GM12878 (cell line): ENCODE measurements around the gene ZNF689. TPM values are rescaled to one million over a fixed set of nuclear protein-coding genes. Genes with fewer than 3 reads are reported as not detected.

ENCODE experiments used
- BCL11A ChIP-seq: IDR thresholded peaks from 2 replicates; pipeline ENCODE4 v1.6.1; 2011; ENCODE audit warnings: low read depth, low read length
- BHLHE40 ChIP-seq, 2 experiments: fragments of 450-650 bp in 1 of 2; IDR thresholded peaks; 2 replicates each; pipeline ENCODE4 v1.6.1; 2011 to 2017; ENCODE audit warnings: low read depth in 2 of 2, borderline replicate concordance in 1 of 2, improper control_type of control experiment in 1 of 2, low read length in 1 of 2, mild to moderate bottlenecking in 1 of 2
- GATAD2B ChIP-seq: fragments of 450-650 bp; conservative IDR thresholded peaks from 2 replicates; pipeline ENCODE4 v1.6.1; 2017; ENCODE audit warnings: low read depth, mild to moderate bottlenecking, moderate library complexity
- HDAC2 ChIP-seq: fragments of 200-600 bp; sonication (generic); IDR thresholded peaks from 2 replicates; pipeline ENCODE4 v1.6.1; 2017
- IKZF2 ChIP-seq, 2 experiments: fragments of 450-650 bp; IDR thresholded peaks; 2 replicates each; pipeline ENCODE4 v1.6.1; 2017; ENCODE audit warnings: mild to moderate bottlenecking in 2 of 2, moderate library complexity in 2 of 2
- MTA2 ChIP-seq: fragments of 450-650 bp; IDR thresholded peaks from 2 replicates; pipeline ENCODE4 v1.6.1; 2016; ENCODE audit warnings: low read depth, mild to moderate bottlenecking, moderate library complexity
- NFXL1 ChIP-seq: fragments of 450-650 bp; IDR thresholded peaks from 2 replicates; pipeline ENCODE4 v1.6.1; 2017; ENCODE audit warnings: antibody characterized with exemption, mild to moderate bottlenecking, borderline replicate concordance
- RBBP5 ChIP-seq: fragments of 200-600 bp; sonication (generic); conservative IDR thresholded peaks from 2 replicates; pipeline ENCODE4 v1.6.1; 2016
- RCOR1 ChIP-seq: conservative IDR thresholded peaks from 2 replicates; pipeline ENCODE4 v1.6.1; 2012; ENCODE audit warnings: low read depth, low read length, improper control_type of control experiment
- SREBF2 ChIP-seq: IDR thresholded peaks from 2 replicates; pipeline ENCODE4 v1.6.1; 2012; ENCODE audit warnings: mild to moderate bottlenecking, low read length
- SUZ12 ChIP-seq: fragments of 200-600 bp; sonication (generic); IDR thresholded peaks from one replicate; pipeline ENCODE4 v1.6.1; 2018; ENCODE audit warnings: antibody characterized with exemption, mild to moderate bottlenecking; ENCODE audit not compliant: unreplicated experiment
- TAF1 ChIP-seq: IDR thresholded peaks from 2 replicates; pipeline ENCODE4 v1.6.1; 2011; ENCODE audit warnings: mild to moderate bottlenecking, low read depth, low read length, borderline replicate concordance
- TBL1XR1 ChIP-seq: IDR thresholded peaks from 2 replicates; pipeline ENCODE4 v1.6.1; 2012; ENCODE audit warnings: low read depth, low read length, improper control_type of control experiment
- ZBED1 ChIP-seq: IDR thresholded peaks from 2 replicates; pipeline ENCODE4 v1.6.1; 2016; ENCODE audit warnings: borderline replicate concordance
- ZNF217 ChIP-seq: fragments of 450-650 bp; IDR thresholded peaks from 2 replicates; pipeline ENCODE4 v1.6.1; 2017; ENCODE audit warnings: antibody characterized with exemption, mild to moderate bottlenecking
- ZZZ3 ChIP-seq: IDR thresholded peaks from 2 replicates; pipeline ENCODE4 v1.6.1; 2011; ENCODE audit warnings: low read depth; ENCODE audit not compliant: control insufficient read depth, insufficient read length
- polyA plus RNA-seq, 11 experiments: library from polyadenylated mRNA; depleted of rRNA in 4 of 11; unstranded in 6 of 11; stranded (reverse) in 5 of 11; fragments of >200 nt; fragmentation: Nextera tagmentation in 4 of 11; fragmentation: Illumina TruSeq in 1 of 11; extraction: Ambion mirVana in 4 of 11; extraction: Trizol in 1 of 11; gene quantifications; 1 replicate in 1 of 11; 2 replicates in 10 of 11; pipeline versions ENCODE4 v1.2.1 to v1.2.3, GENCODE V29; 2011 to 2016; ENCODE audit warnings: inconsistent platforms in 2 of 11, missing spikeins in 2 of 11, low read depth in 1 of 11
- total RNA-seq, 4 experiments: library from RNA; depleted of rRNA in 3 of 4; stranded (reverse); fragments of >200 nt in 3 of 4; fragmentation: Illumina TruSeq in 1 of 4; extraction: Trizol in 1 of 4; gene quantifications; 2 replicates each; pipeline versions ENCODE4 v1.2.1 to v1.2.3, GENCODE V29; 2013 to 2021
- TF ChIP-seq, protein P1 (sequence below): fragments of 450-650 bp; IDR thresholded peaks from 2 replicates; pipeline ENCODE4 v1.6.1; 2016; ENCODE audit warnings: mild to moderate bottlenecking, moderate library complexity, borderline replicate concordance
- TF ChIP-seq, protein P2 (sequence below): fragments of 450-650 bp; IDR thresholded peaks from 2 replicates; pipeline ENCODE4 v1.6.1; 2016; ENCODE audit warnings: mild to moderate bottlenecking
- TF ChIP-seq, protein P3 (sequence below): fragments of 450-650 bp; IDR thresholded peaks from 2 replicates; pipeline ENCODE4 v1.6.1; 2014; ENCODE audit warnings: mild to moderate bottlenecking
- TF ChIP-seq, protein P4 (sequence below): IDR thresholded peaks from 2 replicates; pipeline ENCODE4 v1.6.1; 2012; ENCODE audit warnings: low read length, inconsistent platforms
- TF ChIP-seq, protein P5 (sequence below): fragments of 150-350 bp; IDR thresholded peaks from 2 replicates; pipeline ENCODE4 v1.6.1; 2014; ENCODE audit warnings: mild to moderate bottlenecking, low read depth, low read length

The ZNF689 gene
- total and polyA plus RNA-seq, 10 of the 15 experiments (the other 5 are each of a cell fraction or from before 2014, with no cell fraction given), result 4.7 to 13.2 (median 8.5) TPM

DNA sequence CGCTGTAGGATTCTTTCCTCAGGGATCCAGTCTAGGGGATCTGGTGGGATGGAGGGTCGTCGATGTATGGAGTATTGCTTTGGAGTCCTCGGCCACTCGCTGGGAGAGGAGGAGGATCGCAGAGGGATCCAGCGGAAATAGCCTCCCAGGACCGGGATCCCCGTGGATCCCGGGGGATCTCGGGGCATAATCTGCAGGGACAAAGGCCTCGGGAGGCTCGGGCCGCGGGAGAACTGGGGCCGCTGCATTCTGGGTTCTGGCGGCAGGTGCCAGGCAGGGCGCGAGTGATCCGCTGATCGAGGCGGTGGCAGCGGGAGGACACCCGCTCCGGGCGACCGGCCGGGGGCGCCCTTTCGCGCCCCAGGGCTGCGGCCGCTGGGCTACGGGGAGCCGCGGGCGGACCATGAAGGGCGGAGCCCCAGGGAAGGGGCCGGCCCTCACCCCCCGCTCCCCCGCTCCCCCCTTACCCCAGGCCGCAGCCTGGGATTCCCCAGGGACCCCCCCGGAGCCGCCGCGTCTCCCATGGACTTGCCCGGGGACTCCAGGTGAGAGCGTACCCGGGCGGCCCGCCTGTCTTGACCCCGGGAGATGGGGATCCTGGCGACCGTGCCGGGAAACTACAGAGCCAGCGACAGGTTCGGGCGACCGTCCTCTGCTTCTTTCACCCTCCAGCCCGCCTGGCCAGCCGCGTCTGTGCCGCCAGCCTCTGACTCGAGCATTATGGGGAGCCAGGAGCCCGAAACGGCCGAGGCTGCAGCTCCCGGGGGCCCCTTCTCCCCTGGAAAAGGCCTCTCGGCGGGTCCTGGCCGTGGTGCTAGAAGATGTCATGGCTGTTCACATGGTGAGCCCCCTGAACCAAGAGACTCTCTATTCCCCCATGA is 41.2 kb upstream of the ZNF689 start (continued):
- TF ChIP-seq, protein P1, sequence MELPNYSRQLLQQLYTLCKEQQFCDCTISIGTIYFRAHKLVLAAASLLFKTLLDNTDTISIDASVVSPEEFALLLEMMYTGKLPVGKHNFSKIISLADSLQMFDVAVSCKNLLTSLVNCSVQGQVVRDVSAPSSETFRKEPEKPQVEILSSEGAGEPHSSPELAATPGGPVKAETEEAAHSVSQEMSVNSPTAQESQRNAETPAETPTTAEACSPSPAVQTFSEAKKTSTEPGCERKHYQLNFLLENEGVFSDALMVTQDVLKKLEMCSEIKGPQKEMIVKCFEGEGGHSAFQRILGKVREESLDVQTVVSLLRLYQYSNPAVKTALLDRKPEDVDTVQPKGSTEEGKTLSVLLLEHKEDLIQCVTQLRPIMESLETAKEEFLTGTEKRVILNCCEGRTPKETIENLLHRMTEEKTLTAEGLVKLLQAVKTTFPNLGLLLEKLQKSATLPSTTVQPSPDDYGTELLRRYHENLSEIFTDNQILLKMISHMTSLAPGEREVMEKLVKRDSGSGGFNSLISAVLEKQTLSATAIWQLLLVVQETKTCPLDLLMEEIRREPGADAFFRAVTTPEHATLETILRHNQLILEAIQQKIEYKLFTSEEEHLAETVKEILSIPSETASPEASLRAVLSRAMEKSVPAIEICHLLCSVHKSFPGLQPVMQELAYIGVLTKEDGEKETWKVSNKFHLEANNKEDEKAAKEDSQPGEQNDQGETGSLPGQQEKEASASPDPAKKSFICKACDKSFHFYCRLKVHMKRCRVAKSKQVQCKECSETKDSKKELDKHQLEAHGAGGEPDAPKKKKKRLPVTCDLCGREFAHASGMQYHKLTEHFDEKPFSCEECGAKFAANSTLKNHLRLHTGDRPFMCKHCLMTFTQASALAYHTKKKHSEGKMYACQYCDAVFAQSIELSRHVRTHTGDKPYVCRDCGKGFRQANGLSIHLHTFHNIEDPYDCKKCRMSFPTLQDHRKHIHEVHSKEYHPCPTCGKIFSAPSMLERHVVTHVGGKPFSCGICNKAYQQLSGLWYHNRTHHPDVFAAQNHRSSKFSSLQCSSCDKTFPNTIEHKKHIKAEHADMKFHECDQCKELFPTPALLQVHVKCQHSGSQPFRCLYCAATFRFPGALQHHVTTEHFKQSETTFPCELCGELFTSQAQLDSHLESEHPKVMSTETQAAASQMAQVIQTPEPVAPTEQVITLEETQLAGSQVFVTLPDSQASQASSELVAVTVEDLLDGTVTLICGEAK, result no peak
- TF ChIP-seq, protein P2, sequence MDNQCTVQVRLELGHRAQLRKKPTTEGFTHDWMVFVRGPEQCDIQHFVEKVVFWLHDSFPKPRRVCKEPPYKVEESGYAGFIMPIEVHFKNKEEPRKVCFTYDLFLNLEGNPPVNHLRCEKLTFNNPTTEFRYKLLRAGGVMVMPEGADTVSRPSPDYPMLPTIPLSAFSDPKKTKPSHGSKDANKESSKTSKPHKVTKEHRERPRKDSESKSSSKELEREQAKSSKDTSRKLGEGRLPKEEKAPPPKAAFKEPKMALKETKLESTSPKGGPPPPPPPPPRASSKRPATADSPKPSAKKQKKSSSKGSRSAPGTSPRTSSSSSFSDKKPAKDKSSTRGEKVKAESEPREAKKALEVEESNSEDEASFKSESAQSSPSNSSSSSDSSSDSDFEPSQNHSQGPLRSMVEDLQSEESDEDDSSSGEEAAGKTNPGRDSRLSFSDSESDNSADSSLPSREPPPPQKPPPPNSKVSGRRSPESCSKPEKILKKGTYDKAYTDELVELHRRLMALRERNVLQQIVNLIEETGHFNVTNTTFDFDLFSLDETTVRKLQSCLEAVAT, result peak; percentile 85; the same call in 1 of the 2 replicates
- TF ChIP-seq ZZZ3 (no peak), BCL11A (no peak), HDAC2 (no peak), SUZ12 (no peak), GATAD2B (no peak; the same call in 1 of the 2 replicates), BHLHE40 (IDR thresholded peaks at IDR 0.05; ENCODE audit: borderline replicate concordance in 1 of 2, low read depth in 2 of 2, low read length in 1 of 2) (peak in 1 of 2 experiments; percentile 84; a peak in 2 of 4 replicates), RBBP5 (no peak), RCOR1 (no peak), MTA2 (no peak), NFXL1 (no peak), TBL1XR1 (no peak), IKZF2 (IDR thresholded peaks at IDR 0.05) (peak; percentile 73 to 84; a peak in 2 of 4 replicates), ZBED1 (no peak), SREBF2 (no peak), ZNF217 (no peak), TAF1 (no peak)
- TF ChIP-seq, protein P3, sequence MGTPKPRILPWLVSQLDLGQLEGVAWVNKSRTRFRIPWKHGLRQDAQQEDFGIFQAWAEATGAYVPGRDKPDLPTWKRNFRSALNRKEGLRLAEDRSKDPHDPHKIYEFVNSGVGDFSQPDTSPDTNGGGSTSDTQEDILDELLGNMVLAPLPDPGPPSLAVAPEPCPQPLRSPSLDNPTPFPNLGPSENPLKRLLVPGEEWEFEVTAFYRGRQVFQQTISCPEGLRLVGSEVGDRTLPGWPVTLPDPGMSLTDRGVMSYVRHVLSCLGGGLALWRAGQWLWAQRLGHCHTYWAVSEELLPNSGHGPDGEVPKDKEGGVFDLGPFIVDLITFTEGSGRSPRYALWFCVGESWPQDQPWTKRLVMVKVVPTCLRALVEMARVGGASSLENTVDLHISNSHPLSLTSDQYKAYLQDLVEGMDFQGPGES, result no peak
- TF ChIP-seq, protein P4, sequence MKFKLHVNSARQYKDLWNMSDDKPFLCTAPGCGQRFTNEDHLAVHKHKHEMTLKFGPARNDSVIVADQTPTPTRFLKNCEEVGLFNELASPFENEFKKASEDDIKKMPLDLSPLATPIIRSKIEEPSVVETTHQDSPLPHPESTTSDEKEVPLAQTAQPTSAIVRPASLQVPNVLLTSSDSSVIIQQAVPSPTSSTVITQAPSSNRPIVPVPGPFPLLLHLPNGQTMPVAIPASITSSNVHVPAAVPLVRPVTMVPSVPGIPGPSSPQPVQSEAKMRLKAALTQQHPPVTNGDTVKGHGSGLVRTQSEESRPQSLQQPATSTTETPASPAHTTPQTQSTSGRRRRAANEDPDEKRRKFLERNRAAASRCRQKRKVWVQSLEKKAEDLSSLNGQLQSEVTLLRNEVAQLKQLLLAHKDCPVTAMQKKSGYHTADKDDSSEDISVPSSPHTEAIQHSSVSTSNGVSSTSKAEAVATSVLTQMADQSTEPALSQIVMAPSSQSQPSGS, result no peak
- TF ChIP-seq, protein P5, sequence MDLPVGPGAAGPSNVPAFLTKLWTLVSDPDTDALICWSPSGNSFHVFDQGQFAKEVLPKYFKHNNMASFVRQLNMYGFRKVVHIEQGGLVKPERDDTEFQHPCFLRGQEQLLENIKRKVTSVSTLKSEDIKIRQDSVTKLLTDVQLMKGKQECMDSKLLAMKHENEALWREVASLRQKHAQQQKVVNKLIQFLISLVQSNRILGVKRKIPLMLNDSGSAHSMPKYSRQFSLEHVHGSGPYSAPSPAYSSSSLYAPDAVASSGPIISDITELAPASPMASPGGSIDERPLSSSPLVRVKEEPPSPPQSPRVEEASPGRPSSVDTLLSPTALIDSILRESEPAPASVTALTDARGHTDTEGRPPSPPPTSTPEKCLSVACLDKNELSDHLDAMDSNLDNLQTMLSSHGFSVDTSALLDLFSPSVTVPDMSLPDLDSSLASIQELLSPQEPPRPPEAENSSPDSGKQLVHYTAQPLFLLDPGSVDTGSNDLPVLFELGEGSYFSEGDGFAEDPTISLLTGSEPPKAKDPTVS, result no peak
